Ishikawa (cell line): ENCODE measurements around the gene ABT1.

Experiments
- NFIC ChIP-seq: IDR thresholded peaks from 2 replicates; pipeline ENCODE4 v1.6.1; 2012
- TF ChIP-seq, protein P1 (sequence below): IDR thresholded peaks from 2 replicates; pipeline ENCODE4 v1.6.1; 2012

DNA sequence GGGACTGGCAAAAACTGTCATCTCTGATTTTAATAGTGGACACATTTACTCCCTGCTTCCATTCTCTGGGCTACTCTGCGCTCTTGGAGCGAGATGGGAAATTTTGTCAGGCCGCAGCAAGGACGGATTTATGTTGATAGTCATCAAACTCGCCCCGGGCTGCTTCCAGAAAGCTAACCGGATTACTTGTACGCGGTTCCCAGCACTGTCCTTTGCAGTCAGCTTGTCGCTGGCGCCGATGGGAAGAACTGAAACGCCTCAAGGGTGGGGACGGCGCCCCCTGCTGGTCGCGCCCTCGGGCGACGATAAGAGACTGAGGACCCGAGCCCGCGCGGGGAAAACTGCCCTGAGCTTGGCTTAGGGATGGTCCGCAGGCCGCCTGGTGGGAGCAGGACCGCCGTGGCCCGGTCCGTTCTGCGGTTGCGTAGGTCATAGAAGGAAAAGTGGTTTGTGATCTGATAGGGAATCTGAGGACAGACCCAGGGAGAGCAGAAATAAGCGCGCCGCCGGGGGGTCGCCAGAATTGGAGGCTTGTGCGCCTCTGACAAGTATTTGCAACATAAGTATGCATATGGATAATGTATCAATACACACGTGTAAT, 984 bp upstream of the ABT1 start:
- no peak for TF ChIP-seq NFIC
- TF ChIP-seq, protein P1, sequence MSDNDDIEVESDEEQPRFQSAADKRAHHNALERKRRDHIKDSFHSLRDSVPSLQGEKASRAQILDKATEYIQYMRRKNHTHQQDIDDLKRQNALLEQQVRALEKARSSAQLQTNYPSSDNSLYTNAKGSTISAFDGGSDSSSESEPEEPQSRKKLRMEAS: no peak
